Measurements from ENCODE around the gene EFCAB12. TPM values are rescaled to one million over a fixed set of nuclear protein-coding genes. Genes with fewer than 3 reads are reported as not detected.

The EFCAB12 gene
- total RNA-seq, 1 experiment from 2014 or later = 0.54 TPM

- ATAC-seq = no peak
- intact Hi-C loops (cut with micrococcal nuclease; ENCODE audit: unreplicated experiment) (no loop called here), in situ Hi-C loops (cut with HindIII; ENCODE audit: low pct_unique_long_range_greater_than_20kb, low sequenced_read_pairs) (no loop called here)
- H3K4me3 ChIP-seq (ENCODE audit: low read depth in 2 of 2, low read length in 2 of 2) = no peak overlapping the region
- H3K27me3 ChIP-seq (ENCODE audit: control insufficient read depth, insufficient read depth, low read length) = no peaks in the 10 kb centered on the region
- POLR2A ChIA-PET = no interaction called here
- DNase-seq (ENCODE audit: low read depth, low spot score) = no peak
- CTCF ChIA-PET = no interaction called here
- TF ChIP-seq POLR2AphosphoS5 (IDR thresholded peaks at IDR 0.05; ENCODE audit: low read depth, low read length) = no peak
- TF ChIP-seq SIN3A (IDR thresholded peaks at IDR 0.05; ENCODE audit: borderline replicate concordance, insufficient read depth, low read depth, low read length) = no peak
- no peak for TF ChIP-seq REST (IDR thresholded peaks at IDR 0.05; ENCODE audit: insufficient read depth in 1 of 2, low read depth in 2 of 2, low read length in 1 of 2)
- no peak for TF ChIP-seq CTCF (IDR thresholded peaks at IDR 0.05)
- TF ChIP-seq TCF7L2 (IDR thresholded peaks at IDR 0.05; ENCODE audit: low read depth, low read length) = no peak
- no TSS peak for BruUV-seq (replicated peaks)
- H3K4me1 ChIP-seq (ENCODE audit: control insufficient read depth, insufficient read depth, low read length) = peaks cover 11% of the 10 kb centered on the region
- H3K27ac ChIP-seq (ENCODE audit: low read length) = no peak overlapping the region
- no peaks in the 10 kb centered on the region for H3K36me3 ChIP-seq (ENCODE audit: control insufficient read depth, insufficient read depth, low read length)
- H3K9me3 ChIP-seq (ENCODE audit: control insufficient read depth, insufficient read depth, low read depth, low read length) = no peaks in the 10 kb centered on the region
Measured at GRCh38 chr3:129424185-129424841, 4.1 kb downstream of the EFCAB12 start.

GRCh38 chr3:129422897-129423296 is 5.5 kb downstream of the EFCAB12 start:
- no peak for DNase-seq (ENCODE audit: low read depth, low spot score)
- POLR2A ChIA-PET = interaction anchor here (0.6 kb wide), 2 partner anchors 23 to 339 kb away, joined by 3 to 5 read pairs; no protein-coding TSS in a partner anchor
- no peak for ATAC-seq
- H3K27ac ChIP-seq (ENCODE audit: low read length) = no peak overlapping the region
- H3K4me3 ChIP-seq (ENCODE audit: low read depth in 2 of 2, low read length in 2 of 2) = no peak overlapping the region
- intact Hi-C loops (cut with micrococcal nuclease; ENCODE audit: unreplicated experiment) (no loop called here), in situ Hi-C loops (cut with HindIII; ENCODE audit: low pct_unique_long_range_greater_than_20kb, low sequenced_read_pairs) (no loop called here)
- CTCF ChIA-PET = interaction anchor here (0.6 to 0.9 kb wide), 2 partner anchors 39 to 453 kb away, joined by 4 to 5 read pairs; no protein-coding TSS in a partner anchor
- H3K36me3 ChIP-seq (ENCODE audit: control insufficient read depth, insufficient read depth, low read length) = no peaks in the 10 kb centered on the region
- H3K4me1 ChIP-seq (ENCODE audit: control insufficient read depth, insufficient read depth, low read length) = 0 out of 2 replicates have a peak, but pooled peaks cover 3% of the 10 kb centered on the region
- H3K9me3 ChIP-seq (ENCODE audit: control insufficient read depth, insufficient read depth, low read depth, low read length) = no peaks in the 10 kb centered on the region
- BruUV-seq (replicated peaks) = no TSS peak
- TF ChIP-seq REST (IDR thresholded peaks at IDR 0.05; ENCODE audit: insufficient read depth in 1 of 2, low read depth in 2 of 2, low read length in 1 of 2) = no peak
- no peak for TF ChIP-seq CTCF (IDR thresholded peaks at IDR 0.05)
- H3K27me3 ChIP-seq (ENCODE audit: control insufficient read depth, insufficient read depth, low read length) = no peaks in the 10 kb centered on the region

All from Panc1 (cell line).